Activated CD8-positive, alpha-beta memory T cell treated with anti-CD3 and anti-CD28 coated beads for 36 hours (primary cell): ENCODE data around the gene NDRG2. TPM values are rescaled to one million over a fixed set of nuclear protein-coding genes. Genes with fewer than 3 reads are reported as not detected.

Experiments used
- CTCF ChIA-PET: fragments of 350-600 bp; sonication (Branson Sonifier 250); formaldehyde crosslinking; loops from one replicate; lab custom pipeline; 2021; ENCODE audit warnings: antibody characterized with exemption; lab: Charles Lee
- POLR2A ChIA-PET: fragments of 350-600 bp; sonication (Branson Sonifier 250); formaldehyde crosslinking; loops from one replicate; lab custom pipeline; 2021; ENCODE audit warnings: antibody characterized with exemption; lab: Charles Lee
- total RNA-seq, 2 experiments: library from RNA; stranded (reverse); gene quantifications; one replicate each; pipeline ENCODE4 v1.2.3, GENCODE V29; 2021

Gene NDRG2
- total RNA-seq, 2 experiments from 2014 or later, result 4.0 to 4.5 TPM

DNA sequence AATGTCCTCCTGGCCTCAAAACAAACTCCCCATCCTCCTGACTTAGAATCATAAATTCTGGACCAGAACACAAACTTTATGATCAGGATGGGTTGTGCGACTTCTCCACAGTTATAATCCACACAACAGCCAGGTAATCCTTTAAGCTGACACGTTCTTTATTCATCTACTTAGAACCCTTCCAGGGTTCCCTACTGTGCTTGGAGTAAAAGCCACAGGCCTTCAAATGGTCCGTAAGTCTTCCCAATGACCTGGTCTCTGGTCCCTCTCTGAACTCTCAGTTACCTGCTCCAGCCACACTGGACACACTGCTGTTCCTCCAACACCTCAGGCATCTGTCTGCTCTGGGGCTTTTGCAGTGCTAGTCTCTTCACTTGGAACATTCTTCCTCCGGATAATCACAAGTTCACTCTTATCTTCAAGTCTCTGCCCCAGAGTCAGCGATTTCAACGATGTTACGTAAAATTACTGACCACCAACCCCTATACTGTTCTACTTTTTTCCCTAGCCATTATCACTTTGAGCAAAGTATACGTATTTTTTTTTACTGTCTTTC, 15.6 kb upstream of the NDRG2 start:
- CTCF ChIA-PET, result interaction anchor here (1.0 to 4.2 kb wide), 4 partner anchors 11 to 52 kb away, joined by 3 to 45 read pairs (median 5); no protein-coding TSS in a partner anchor
- POLR2A ChIA-PET, result no interaction called here

DNA sequence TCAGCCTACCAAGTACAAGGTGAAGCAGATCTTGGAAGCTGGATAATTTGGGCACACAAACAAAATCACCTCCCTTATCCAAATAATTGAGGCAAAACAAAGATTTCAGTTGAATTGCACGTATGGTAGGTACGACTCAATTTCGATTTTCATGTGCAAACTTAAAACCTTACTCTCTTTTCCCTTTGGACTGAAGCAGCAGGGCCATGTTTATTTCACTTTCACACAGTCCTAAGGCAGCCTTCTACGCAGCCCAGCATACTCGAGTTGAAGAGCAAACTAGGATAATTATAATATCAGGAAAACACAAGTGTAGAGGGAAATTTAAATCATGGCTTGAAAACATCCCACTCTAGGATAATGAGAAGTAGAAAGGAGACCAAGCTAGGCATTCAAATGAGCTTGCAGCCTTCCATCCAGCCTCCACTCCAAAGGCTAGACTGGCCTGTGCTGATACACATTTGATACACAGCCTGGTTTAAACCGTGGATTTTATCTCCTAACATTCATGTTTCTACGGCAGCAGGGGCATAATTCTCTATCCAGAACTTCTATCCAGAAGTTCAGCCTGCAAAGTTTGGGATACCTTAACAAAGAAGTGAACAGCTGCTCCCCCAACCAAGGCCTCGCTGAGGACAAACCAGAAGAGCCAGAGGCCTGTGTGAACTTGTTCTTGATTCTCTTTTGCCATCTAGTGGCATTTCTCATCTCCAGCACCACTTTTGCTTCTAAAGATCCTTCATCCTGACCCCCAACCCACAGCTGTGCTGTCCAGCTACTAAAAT, 14.9 kb upstream of the NDRG2 start:
- CTCF ChIA-PET, result interaction anchor here (1.0 to 4.2 kb wide), 4 partner anchors 10 to 53 kb away, joined by 3 to 45 read pairs (median 5); no protein-coding TSS in a partner anchor
- POLR2A ChIA-PET, result no interaction called here

DNA sequence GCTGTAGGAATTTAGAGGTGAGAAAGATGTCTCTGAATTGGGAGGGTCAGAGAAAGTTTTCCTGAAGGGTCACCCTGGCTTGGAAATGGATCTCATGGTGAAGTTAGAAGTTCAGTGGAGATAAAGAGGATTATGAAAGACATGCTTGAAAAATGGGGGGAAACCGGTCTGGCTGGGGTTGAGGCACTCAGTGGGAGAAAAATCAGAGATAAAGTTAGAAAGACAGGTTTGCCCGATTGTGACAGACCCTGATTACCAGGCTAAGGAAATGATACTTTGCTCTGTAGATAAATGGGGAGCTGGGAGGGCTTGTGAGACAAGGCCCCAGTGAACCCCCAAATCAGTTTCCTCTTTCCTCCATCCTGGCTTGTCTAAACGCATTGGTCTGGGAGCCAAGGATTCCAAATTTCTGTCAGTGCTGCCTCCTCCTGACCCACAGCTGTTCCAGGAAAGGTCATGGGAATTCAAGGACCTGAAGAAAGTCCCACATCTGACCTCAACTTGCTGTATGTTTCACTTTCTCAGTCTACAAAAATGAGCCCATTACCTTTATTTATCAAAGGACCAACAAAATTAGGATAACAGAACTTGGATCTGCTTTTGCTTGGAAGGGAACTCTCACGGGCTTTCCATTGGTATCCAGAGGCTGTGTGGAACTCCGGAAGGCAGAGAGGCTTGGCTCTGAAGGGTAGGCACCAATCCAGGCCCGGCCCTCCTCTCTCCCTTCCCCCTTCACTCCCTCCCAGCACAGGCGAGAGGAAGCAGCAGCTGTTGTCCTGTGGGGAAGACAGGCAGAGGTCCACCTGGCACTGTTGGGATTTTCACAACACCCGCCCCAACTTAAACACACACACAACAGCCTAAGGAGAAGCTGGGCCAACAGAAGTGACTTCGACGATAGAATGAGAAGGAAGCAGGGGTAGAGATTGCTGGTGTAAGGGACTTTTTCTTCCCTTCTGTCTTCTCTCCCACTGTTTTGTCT, 13.9 kb upstream of the NDRG2 start:
- ChIA-PET CTCF (interaction anchor here (1.8 to 4.2 kb wide), 2 partner anchors 25 to 54 kb away, joined by 7 to 45 read pairs; no protein-coding TSS in a partner anchor), POLR2A (no interaction called here)

DNA sequence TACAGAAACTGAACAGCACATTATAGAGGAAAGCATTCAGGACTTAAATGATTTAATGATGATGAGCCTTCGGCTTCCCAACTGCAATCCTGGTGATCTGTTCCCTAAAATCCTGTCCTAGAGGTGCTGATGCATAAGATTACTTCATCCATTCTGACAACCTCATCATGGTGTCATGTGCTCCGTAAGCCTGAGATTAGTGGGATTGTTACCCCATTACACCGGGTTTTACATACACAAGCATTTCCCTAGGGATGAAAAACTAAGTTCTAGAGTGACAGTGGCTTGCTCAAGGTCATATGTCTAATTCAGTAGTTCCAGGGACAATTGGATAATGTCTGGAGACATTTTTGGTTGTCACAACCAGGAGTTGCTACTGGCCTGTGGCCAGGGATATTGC, 12.3 kb upstream of the NDRG2 start:
- CTCF ChIA-PET, result interaction anchor here (0.8 kb wide), 1 partner anchor 22 kb away, joined by 4 read pairs; no protein-coding TSS in a partner anchor
- POLR2A ChIA-PET, result no interaction called here

DNA sequence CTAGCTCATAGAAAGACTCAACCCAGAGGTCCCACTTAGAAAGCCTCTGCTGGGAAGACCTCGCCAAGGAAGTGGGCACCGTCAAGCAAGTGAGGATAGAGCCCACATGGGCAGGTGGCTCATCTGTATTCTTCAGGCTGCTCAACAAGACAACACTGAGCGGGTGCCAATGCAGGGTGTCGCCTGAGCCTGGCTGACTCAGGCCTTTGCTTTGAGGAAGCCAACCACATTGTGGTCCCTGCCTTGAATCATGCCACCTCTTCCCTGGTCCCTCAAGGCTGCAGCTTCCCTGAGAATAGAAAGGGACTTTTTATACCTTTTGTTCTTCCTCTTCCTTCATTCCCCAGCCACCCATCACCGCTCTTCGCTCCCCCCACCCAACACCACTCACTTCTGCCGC, 11.9 kb upstream of the NDRG2 start:
- CTCF ChIA-PET, result interaction anchor here (1.5 kb wide), 1 partner anchor 56 kb away, joined by 5 read pairs; no protein-coding TSS in a partner anchor
- POLR2A ChIA-PET, result no interaction called here

- POLR2A ChIA-PET, result no interaction called here
These were observed 9.8 kb upstream of the NDRG2 start, which contains the start of gene RNASE13 for GRCh38 chr14:21034707-21035106. RNASE13 (minus strand) TSS chr14:21034807; CDS start chr14:21034288, 519 bp downstream.

GRCh38 chr14:21033133-21033698, 8.4 kb upstream of the NDRG2 start:
- ChIA-PET CTCF (interaction anchor here (3.3 kb wide), 1 partner anchor 18 kb away, joined by 15 read pairs; no protein-coding TSS in a partner anchor), POLR2A (no interaction called here)

More at GRCh38 chr14:21034707-21035106, 9.8 kb upstream of the NDRG2 start, which contains the start of gene RNASE13:
- CTCF ChIA-PET, result interaction anchor here (3.3 kb wide), 1 partner anchor 20 kb away, joined by 15 read pairs; no protein-coding TSS in a partner anchor

GRCh38 chr14:21032326-21033132, 7.7 kb upstream of the NDRG2 start:
- CTCF ChIA-PET, result no interaction called here
- POLR2A ChIA-PET, result no interaction called here

DNA sequence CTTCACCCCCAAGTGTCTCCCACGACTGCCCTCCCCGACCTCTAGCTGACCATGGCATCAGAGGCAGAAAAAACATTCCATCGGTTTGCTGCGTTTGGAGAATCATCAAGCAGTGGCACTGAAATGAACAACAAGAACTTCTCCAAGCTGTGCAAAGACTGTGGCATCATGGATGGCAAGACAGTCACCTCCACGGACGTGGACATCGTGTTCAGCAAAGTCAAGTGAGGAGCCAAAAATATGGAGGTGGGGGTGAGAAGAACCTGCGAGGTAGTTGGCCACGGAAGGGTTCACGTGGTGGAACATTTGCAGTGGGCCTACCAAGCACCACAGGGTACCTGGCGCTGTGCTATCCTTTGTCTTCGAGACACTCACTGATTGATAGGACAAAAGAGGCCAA, 5.7 kb upstream of the NDRG2 start:
- CTCF ChIA-PET, result no interaction called here

DNA sequence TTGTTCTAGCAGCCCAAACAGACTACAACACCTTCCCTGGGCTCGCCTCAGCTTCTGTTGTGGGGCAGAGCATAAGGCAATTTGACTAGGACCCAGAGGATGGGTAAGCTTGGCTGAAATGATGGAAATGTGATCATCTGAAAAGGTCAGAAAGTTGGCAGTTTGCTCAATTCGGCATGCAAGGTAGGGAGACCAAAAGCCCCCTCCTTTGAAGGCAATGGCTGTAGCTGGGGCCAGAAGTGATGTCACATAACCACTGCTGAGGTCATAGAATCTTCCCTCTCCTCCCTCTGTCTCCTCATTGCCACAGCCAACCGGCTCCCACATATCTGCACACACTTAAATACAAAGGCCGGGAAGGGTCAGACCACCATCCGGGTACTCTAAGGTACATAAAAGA, 5.1 kb upstream of the NDRG2 start, which contains the start of gene TPPP2:
Gene TPPP2, plus strand, starts transcription at position 301 of the 400 bp plus-strand sequence. CDS start 365 bp downstream, outside the sequence.
- ChIA-PET CTCF (interaction anchor here (1.2 kb wide), 1 partner anchor 10 kb away, joined by 3 read pairs; no protein-coding TSS in a partner anchor), POLR2A (no interaction called here)

More for the DNA sequence above, 5.7 kb upstream of the NDRG2 start:
- POLR2A ChIA-PET, result interaction anchor here (0.6 kb wide), 1 partner anchor 349 kb away, joined by 3 read pairs; no protein-coding TSS in a partner anchor

DNA sequence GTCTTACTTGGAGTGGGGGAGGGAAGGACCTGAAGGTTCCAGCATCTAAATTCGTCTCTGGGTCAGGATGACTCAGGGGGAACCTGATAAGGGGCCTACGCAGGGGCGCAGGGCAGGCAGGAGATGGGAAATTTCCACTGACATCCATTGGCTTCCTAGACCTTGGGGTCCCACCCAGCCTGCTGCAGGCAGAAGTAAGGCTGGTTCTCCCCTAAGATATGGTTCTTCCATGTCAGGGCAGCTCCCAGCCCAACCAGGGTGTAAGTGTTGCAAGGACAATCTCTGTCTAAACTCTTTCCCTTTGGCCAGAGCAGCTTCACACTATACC, 2.1 kb upstream of the NDRG2 start:
- POLR2A ChIA-PET, result no interaction called here
- CTCF ChIA-PET, result interaction anchor here (0.9 to 2.6 kb wide), 4 partner anchors 10 to 77 kb away, joined by 3 to 7 read pairs (median 4); no protein-coding TSS in a partner anchor

GRCh38 chr14:21026274-21026987, 1.6 kb upstream of the NDRG2 start:
- CTCF ChIA-PET, result interaction anchor here (0.7 to 1.3 kb wide), 5 partner anchors 10 to 66 kb away, joined by 3 to 4 read pairs (median 4); no protein-coding TSS in a partner anchor
- POLR2A ChIA-PET, result no interaction called here

GRCh38 chr14:21025371-21026273, 761 bp upstream of the NDRG2 start:
- CTCF ChIA-PET, result interaction anchor here (0.7 to 1.4 kb wide), 6 partner anchors 9 to 77 kb away, joined by 3 to 4 read pairs (median 4); no protein-coding TSS in a partner anchor

GRCh38 chr14:21023817-21024584, 860 bp downstream of the NDRG2 start:
- CTCF ChIA-PET, result interaction anchor here (1.2 to 2.6 kb wide), 3 partner anchors 9 to 79 kb away, joined by 3 to 13 read pairs (median 4); no protein-coding TSS in a partner anchor
- POLR2A ChIA-PET, result interaction anchor here (0.6 kb wide), 2 partner anchors 65 to 151 kb away, joined by 3 read pairs; no protein-coding TSS in a partner anchor

More at GRCh38 chr14:21025371-21026273, 761 bp upstream of the NDRG2 start:
- POLR2A ChIA-PET, result interaction anchor here (0.6 kb wide), 1 partner anchor 553 kb away, joined by 3 read pairs; no protein-coding TSS in a partner anchor
